Omental fat pad (tissue), 4 donors: Measurements from ENCODE around the gene CTBP2. TPM values are rescaled to one million over a fixed set of nuclear protein-coding genes. Genes with fewer than 3 reads are reported as not detected.
"Not testable (repeated sequence)": the region's sequence is repeated elsewhere in the genome, so short reads cannot be mapped to it uniquely, and the experiment has no call there.

Experiments used
- ATAC-seq: fragments of 150-250 bp; one replicate; pipeline ENCODE4 v1.9.1; 2016; ENCODE audit warnings: mild to moderate bottlenecking, moderate library complexity; ENCODE audit not compliant: low FRiP score
- DNase-seq: peaks from one replicate; pipeline ENCODE4 v3.0.0-alpha.2; 2019; ENCODE audit warnings: low spot score
- total RNA-seq, 4 donors: library from RNA; depleted of rRNA; stranded (reverse); fragments of >200 nt; gene quantifications; one replicate each; pipeline ENCODE4 v1.1.0, GENCODE V29; 2016
- TF ChIP-seq, protein P1 (sequence below), 3 donors: fragments of 450-650 bp; IDR thresholded peaks; one replicate each; pipeline ENCODE4 v1.5.1; 2016 to 2017; ENCODE audit warnings: antibody characterized with exemption in 3 of 3, mild to moderate bottlenecking in 3 of 3, moderate library complexity in 2 of 3

CTBP2 gene
- total RNA-seq, 4 donors from 2014 or later = 29.4 to 58.6 (median 46.2) TPM

DNA sequence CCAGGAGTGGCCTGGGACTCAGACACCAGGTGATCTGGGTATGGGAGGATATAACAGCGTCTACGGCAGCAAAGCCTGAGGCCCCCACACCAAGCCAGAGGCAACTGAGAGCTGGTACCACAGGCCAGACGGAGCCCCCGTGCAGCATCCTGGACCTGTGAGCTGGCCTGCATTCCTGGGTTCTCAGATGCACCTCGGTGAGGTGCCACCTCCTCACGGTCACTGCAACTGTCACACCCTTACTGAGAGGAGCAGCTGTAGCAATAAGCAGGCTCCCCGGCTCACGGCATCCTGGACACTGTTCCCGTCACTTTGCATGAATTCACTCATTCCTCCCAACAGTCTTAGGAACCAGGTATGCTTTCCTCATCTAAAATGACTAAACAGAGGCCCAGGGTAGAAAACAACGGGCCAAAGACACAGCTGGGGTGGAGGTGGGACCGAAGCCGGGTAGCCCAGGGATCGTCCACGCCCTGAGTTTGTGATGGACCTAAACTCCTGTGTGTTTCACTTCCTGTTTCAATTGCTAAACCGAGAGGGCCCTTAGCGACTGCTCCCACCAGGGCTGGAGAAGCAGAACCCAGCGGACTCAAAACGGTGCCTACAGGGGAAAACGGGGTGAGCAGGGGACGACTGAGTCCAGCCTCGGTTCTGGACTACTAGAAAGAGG lies 98.7 kb downstream of the CTBP2 start:
- no peak for DNase-seq
- no peak for ATAC-seq
- TF ChIP-seq, protein P1, sequence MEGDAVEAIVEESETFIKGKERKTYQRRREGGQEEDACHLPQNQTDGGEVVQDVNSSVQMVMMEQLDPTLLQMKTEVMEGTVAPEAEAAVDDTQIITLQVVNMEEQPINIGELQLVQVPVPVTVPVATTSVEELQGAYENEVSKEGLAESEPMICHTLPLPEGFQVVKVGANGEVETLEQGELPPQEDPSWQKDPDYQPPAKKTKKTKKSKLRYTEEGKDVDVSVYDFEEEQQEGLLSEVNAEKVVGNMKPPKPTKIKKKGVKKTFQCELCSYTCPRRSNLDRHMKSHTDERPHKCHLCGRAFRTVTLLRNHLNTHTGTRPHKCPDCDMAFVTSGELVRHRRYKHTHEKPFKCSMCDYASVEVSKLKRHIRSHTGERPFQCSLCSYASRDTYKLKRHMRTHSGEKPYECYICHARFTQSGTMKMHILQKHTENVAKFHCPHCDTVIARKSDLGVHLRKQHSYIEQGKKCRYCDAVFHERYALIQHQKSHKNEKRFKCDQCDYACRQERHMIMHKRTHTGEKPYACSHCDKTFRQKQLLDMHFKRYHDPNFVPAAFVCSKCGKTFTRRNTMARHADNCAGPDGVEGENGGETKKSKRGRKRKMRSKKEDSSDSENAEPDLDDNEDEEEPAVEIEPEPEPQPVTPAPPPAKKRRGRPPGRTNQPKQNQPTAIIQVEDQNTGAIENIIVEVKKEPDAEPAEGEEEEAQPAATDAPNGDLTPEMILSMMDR (IDR thresholded peaks at IDR 0.05) = no peak

DNA sequence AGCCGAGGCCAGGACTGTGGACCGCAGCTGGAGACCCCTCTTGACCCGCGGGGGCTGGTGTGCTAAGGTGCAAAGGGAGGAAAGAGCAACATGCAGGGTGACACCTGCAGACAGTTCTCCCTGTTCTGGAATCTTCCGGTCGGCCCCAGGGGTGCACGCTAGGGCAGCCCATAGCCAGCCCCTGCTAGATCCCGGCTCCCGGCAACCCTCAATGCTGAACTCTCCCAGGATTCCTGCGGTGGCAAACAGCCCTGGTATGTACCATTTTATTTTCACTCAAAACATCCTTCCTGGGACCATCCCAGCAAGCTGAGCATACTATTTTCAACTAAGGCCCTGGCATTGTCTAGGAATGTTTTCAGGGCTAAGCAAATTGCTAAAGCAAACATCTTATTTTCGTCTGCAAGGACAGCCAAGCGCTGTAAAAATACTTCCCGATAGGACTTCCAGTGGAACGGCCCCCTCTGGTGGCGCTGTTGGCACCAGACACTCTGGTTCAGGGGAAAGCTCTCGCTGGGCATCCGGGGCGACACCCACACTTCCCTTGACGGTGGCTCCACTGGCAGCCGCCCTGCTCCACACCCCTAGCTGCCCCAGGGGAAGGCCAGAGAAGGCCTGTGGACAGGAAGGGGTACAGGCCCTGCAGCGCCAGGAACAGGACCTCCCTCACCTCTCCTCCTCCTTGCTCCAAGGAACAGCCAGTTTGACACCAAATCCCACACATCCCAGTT lies 99.4 kb downstream of the CTBP2 start:
- TF ChIP-seq, protein P1 (IDR thresholded peaks at IDR 0.05) = no peak
- peak; percentile 62 for ATAC-seq
- peak; percentile 56 for DNase-seq

DNA sequence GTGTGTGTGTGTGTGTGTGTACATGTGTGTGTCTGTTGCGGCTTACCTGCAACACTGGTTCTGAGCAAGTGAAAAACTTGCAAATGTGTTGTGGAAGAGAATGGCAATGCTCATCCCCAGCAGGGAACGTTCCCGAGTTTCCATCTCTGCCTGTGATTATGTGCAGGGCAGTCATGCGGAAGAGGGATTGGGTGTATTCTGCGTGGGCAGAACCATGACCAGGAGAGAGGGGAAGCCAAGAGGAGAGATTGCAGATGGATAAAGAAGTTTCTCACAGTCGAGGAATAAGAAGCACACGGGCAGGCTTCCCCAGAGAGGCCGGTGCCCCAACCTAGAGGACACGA lies 99.9 kb downstream of the CTBP2 start:
- TF ChIP-seq, protein P1 (IDR thresholded peaks at IDR 0.05) = no peak

DNA sequence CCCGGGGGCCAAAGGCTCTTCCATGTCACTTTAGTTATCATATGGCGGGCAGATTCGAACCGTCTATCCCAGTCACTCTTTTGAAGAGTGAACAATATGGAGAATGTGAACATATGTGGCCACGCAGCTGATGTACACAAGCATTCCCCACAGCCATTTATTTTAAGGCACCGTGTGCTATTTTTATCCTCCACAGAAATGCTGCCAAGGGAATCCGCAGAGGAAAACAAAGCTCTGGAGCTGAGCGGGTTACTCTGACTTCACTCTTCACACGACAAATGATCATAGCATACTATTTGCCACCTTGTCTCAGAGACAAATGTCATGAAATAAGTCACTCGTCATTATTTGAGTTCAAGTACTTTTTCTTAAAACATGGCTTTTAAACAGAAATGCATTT lies 100.3 kb downstream of the CTBP2 start:
- TF ChIP-seq, protein P1 (IDR thresholded peaks at IDR 0.05) = no peak
- ATAC-seq (no peak), DNase-seq (no peak)

More for the DNA sequence above, 99.9 kb downstream of the CTBP2 start:
- ATAC-seq (no peak), DNase-seq (no peak)

DNA sequence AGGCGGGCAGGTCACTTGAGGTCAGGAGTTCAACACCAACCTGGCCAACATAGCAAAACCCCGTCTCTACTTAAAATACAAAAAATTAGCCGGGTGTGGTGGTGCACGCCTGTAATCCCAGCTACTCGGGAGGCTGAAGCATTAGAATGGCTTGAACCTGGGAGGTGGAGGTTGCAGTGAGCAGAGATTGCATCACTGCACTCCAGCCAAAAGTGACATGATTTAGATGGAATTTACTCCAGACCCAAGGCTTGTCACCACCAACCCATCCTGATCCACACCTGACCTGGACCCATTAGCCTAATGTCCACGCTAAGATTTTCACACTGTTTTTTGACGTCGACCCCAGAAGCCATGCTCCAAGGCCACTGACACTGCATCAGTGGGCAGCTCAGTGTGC lies 101.0 kb downstream of the CTBP2 start:
- ATAC-seq, DNase-seq: not testable (repeated sequence)

DNA sequence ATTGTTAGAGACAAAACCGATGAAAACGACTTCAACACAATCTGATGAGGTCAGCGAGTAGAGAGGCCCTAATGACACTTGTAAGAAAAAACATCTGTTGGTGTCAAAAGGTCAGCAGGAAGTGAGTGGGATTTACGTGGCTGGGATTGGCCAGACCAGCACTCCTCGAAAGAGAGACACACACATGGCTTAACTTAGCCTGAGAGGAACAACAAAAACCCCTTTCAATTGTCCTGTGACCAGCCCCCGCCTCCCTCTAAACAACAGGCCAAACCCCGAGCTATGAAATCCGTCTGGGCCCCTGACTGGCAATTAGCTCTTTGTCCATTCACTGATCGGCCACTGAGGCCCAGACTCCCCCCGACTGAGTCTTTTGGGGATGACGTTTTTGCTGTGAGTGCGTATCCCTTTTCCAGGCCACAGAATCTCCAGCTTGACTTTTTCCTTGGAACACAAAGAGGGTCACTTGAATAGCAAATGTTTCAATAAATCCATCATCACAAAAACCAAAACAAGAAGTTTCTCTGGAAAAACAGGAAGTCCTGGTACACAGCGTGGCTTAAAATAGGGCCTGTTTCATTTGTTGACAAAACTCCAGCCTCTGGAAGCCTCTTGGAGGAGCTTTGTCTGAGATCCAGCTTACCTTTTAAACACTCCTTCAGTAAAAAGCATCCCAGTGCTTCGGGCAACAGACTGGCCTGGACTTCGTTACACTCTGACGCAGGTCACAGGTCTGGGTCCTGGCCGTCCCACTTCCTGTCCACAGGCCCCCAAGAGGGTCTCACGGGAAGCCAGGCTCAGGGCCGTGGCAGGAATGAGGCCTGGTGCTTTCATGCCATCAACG lies 103.0 kb downstream of the CTBP2 start:
- TF ChIP-seq, protein P1 (IDR thresholded peaks at IDR 0.05) = no peak
- DNase-seq = no peak
- ATAC-seq = peak; percentile 22
